NB4 (cell line): Measurements from ENCODE around the gene PLK2.

Experiments
- CTCF ChIP-seq: IDR thresholded peaks from one replicate; pipeline ENCODE4 v1.5.1; 2012; ENCODE audit warnings: low read depth, low read length
- MAX ChIP-seq: IDR thresholded peaks from 2 replicates; pipeline ENCODE4 v1.6.1; 2011; ENCODE audit warnings: low read depth, low read length
- MYC ChIP-seq: IDR thresholded peaks from 2 replicates; pipeline ENCODE4 v1.6.1; 2011; ENCODE audit warnings: low read depth, low read length
- POLR2A ChIP-seq: IDR thresholded peaks from 2 replicates; pipeline ENCODE4 v1.6.1; 2011; ENCODE audit warnings: mild to moderate bottlenecking; ENCODE audit not compliant: insufficient read length; ENCODE audit errors: extremely low read depth

DNA sequence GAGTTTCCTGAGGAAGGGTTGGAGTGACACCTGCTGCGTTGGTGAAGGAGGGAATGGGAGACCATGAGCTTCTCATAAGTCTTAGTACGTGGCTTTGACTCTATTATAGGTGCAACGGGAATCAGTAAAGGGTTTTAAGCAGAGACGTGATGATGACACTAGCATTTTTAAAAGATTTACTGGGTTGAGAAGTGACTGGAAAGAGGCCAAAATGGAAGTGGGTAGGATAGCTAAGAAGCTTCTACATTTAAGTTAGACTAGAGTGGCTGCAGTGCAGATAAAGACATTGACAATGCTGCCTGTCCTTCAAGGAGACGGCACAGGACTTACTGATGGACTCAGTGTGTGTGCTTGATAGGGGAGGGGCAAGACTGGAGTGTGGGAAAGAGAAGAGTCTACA, 37.5 kb upstream of the PLK2 start:
- TF ChIP-seq CTCF (no peak), MYC (no peak), POLR2A (no peak), MAX (no peak)
